ENCODE measurements around the gene PI4K2B.
"Not testable (repeated sequence)": the region's sequence is repeated elsewhere in the genome, so short reads cannot be mapped to it uniquely, and the experiment has no call there.

Gene PI4K2B

DNA sequence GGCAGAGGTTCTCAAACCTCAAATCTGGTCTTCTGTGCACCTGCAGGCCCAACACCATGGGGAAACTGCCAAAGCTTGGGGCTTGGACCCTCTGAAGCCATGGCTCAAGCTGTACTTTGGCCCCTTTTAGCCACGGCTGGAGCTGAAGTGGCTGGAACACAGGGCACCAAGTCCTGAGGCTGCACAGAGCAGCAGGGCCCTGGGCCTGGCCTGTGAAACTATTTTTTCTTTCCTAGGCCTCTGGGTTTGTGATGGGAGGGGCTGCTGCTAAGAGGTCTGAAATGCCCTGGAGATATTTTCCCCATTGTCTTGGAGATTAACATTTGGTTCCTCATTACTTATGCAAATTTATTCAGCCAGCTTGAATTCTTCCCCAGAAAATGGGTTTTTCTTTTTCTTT, 18.3 kb upstream of the PI4K2B start:
- Histone ChIP-seq H3K4me3 (ENCODE audit: low read depth in 1 of 2, low read length in 2 of 2) (no peak overlapping the region), H3K9ac (ENCODE audit: low read depth in 1 of 2, low read length in 2 of 2) (no peak overlapping the region), H3K4me1 (ENCODE audit: control insufficient read depth in 1 of 2, insufficient read depth in 2 of 2, low read length in 2 of 2) (peaks cover 6 to 13% of the 10 kb centered on the region in 2 donors), H3K36me3 (ENCODE audit: control insufficient read depth in 1 of 2, insufficient read depth in 2 of 2, low read length in 2 of 2) (no peaks in the 10 kb centered on the region), H3K27me3 (ENCODE audit: control insufficient read depth in 1 of 2, insufficient read depth in 2 of 2, low read length in 2 of 2) (no peaks in the 10 kb centered on the region), H3K27ac (ENCODE audit: low read depth, low read length) (no peak overlapping the region), H3K9me3 (ENCODE audit: control insufficient read depth in 1 of 2, low read length in 2 of 2) (peaks cover 8 to 16% of the 10 kb centered on the region in 2 donors)

DNA sequence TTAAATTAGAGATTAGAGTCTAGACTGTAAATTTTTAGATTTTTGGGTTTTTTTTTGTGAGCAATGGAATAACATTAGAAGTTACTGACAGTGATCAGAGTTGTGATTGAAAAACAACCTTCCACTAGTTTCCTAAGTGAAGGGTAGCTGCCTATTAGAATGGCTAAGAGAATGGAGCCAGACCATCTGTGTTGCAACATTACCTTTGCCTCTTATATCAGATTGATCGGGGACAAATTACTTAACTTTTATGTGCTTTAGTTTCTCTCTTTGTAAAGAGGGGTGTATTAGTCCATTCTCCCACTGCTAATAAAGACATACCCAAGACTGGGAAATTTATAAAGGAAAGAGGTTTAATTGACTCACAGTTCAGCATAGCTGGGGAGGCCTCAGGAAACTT, 12.5 kb upstream of the PI4K2B start:
- Histone ChIP-seq H3K27ac (ENCODE audit: low read depth, low read length) (no peak overlapping the region), H3K27me3 (ENCODE audit: control insufficient read depth in 1 of 2, insufficient read depth in 2 of 2, low read length in 2 of 2) (no peaks in the 10 kb centered on the region), H3K9me3 (ENCODE audit: control insufficient read depth in 1 of 2, low read length in 2 of 2) (peaks cover 28 to 34% of the 10 kb centered on the region in 2 donors), H3K4me3 (ENCODE audit: low read depth in 1 of 2, low read length in 2 of 2) (no peak overlapping the region), H3K9ac (ENCODE audit: low read depth in 1 of 2, low read length in 2 of 2) (no peak overlapping the region), H3K36me3 (ENCODE audit: control insufficient read depth in 1 of 2, insufficient read depth in 2 of 2, low read length in 2 of 2) (peaks cover 0 to under 1% of the 10 kb centered on the region in 2 donors), H3K4me1 (ENCODE audit: control insufficient read depth in 1 of 2, insufficient read depth in 2 of 2, low read length in 2 of 2) (no peaks in the 10 kb centered on the region)

DNA sequence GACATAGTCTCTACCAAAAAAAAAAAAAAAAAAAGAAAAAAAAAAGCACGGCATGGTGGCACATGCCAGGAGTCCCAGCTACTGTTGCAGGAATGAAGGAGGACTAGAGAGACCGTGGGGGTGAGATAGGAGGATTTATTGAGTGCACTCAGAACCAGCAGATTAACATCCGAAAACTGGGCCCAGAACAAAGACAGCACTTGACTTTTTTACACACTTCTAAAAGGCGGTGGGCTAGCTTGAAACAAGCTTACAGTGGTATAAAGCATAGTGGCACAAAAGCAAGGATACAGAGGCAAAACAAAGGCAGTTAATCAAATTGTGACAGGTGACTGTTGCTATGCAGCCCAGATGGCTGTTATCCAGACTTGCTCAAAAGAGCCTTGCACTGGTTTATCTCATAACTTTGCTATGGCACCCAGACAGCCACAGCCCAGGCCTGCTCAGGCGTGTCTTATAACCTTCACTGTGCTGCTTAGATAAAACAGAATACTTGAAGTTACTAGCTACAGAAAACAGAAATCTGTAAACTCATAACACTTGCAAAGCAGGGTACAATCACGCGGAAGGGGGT, 9.9 kb upstream of the PI4K2B start:
- H3K36me3 ChIP-seq (ENCODE audit: control insufficient read depth in 1 of 2, insufficient read depth in 2 of 2, low read length in 2 of 2) = peaks cover 0 to 3% of the 10 kb centered on the region in 2 donors
- peaks cover 35 to 37% of the 10 kb centered on the region in 2 donors for H3K9me3 ChIP-seq (ENCODE audit: control insufficient read depth in 1 of 2, low read length in 2 of 2)
- H3K4me3 ChIP-seq (ENCODE audit: low read depth in 1 of 2, low read length in 2 of 2) = no peak overlapping the region

DNA sequence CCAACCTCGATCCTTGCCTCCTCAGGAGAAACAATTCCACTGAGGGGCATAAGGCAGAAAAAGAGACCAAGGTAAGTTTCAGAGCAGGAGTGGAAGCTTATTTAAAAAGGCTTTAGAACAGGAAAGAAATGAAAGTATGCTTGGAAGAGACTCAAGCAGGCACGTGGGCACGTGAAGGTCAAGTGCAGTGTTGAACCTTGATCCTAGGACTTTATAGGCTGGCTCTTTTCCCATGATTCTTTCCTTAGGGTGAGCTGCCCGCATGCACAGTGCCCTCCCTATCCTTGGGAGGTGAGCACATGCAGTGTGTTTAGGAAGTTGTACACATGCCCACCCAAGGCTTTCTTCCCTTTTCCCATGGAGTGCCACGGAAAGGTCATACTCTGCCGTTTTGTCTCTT, 4.0 kb upstream of the PI4K2B start:
- Histone ChIP-seq H3K4me1 (ENCODE audit: control insufficient read depth in 1 of 2, insufficient read depth in 2 of 2, low read length in 2 of 2) (peaks cover 0 to 3% of the 10 kb centered on the region in 2 donors), H3K27me3 (ENCODE audit: control insufficient read depth in 1 of 2, insufficient read depth in 2 of 2, low read length in 2 of 2) (no peaks in the 10 kb centered on the region), H3K36me3 (ENCODE audit: control insufficient read depth in 1 of 2, insufficient read depth in 2 of 2, low read length in 2 of 2) (peaks cover 0 to 3% of the 10 kb centered on the region in 2 donors), H3K27ac (ENCODE audit: low read depth, low read length) (no peak overlapping the region), H3K4me3 (ENCODE audit: low read depth in 1 of 2, low read length in 2 of 2) (no peak overlapping the region), H3K9ac (ENCODE audit: low read depth in 1 of 2, low read length in 2 of 2) (no peak overlapping the region), H3K9me3 (ENCODE audit: control insufficient read depth in 1 of 2, low read length in 2 of 2) (peaks cover 10 to 18% of the 10 kb centered on the region in 2 donors)

More for the DNA sequence above, 9.9 kb upstream of the PI4K2B start:
- Histone ChIP-seq H3K27me3 (ENCODE audit: control insufficient read depth in 1 of 2, insufficient read depth in 2 of 2, low read length in 2 of 2) (no peaks in the 10 kb centered on the region), H3K9ac (ENCODE audit: low read depth in 1 of 2, low read length in 2 of 2) (no peak overlapping the region), H3K4me1 (ENCODE audit: control insufficient read depth in 1 of 2, insufficient read depth in 2 of 2, low read length in 2 of 2) (no peaks in the 10 kb centered on the region), H3K27ac (ENCODE audit: low read depth, low read length) (no peak overlapping the region)

- peaks cover 5 to 9% of the 10 kb centered on the region in 2 donors for H3K4me1 ChIP-seq (ENCODE audit: control insufficient read depth in 1 of 2, insufficient read depth in 2 of 2, low read length in 2 of 2)
- no peaks in the 10 kb centered on the region for H3K9me3 ChIP-seq (ENCODE audit: control insufficient read depth in 1 of 2, low read length in 2 of 2)
- H3K27ac ChIP-seq (ENCODE audit: low read depth, low read length) = no peak overlapping the region
- H3K27me3 ChIP-seq (ENCODE audit: control insufficient read depth in 1 of 2, insufficient read depth in 2 of 2, low read length in 2 of 2) = no peaks in the 10 kb centered on the region
- H3K4me3 ChIP-seq (ENCODE audit: low read depth in 1 of 2, low read length in 2 of 2) = peak overlapping the region; percentile 67 to 89
- no peaks in the 10 kb centered on the region for H3K36me3 ChIP-seq (ENCODE audit: control insufficient read depth in 1 of 2, insufficient read depth in 2 of 2, low read length in 2 of 2)
- peak overlapping the region in 1 of 2 donors; percentile 43 for H3K9ac ChIP-seq (ENCODE audit: low read depth in 1 of 2, low read length in 2 of 2)
Measured at GRCh38 chr4:25233194-25233593, 639 bp upstream of the PI4K2B start.

- Histone ChIP-seq H3K27me3 (ENCODE audit: control insufficient read depth in 1 of 2, insufficient read depth in 2 of 2, low read length in 2 of 2) (no peaks in the 10 kb centered on the region), H3K4me1 (ENCODE audit: control insufficient read depth in 1 of 2, insufficient read depth in 2 of 2, low read length in 2 of 2) (peaks cover 5 to 9% of the 10 kb centered on the region in 2 donors), H3K27ac (ENCODE audit: low read depth, low read length) (peak overlapping the region; percentile 95), H3K4me3 (ENCODE audit: low read depth in 1 of 2, low read length in 2 of 2) (peak overlapping the region; percentile 79 to 89), H3K9me3 (ENCODE audit: control insufficient read depth in 1 of 2, low read length in 2 of 2) (no peaks in the 10 kb centered on the region), H3K36me3 (ENCODE audit: control insufficient read depth in 1 of 2, insufficient read depth in 2 of 2, low read length in 2 of 2) (no peaks in the 10 kb centered on the region), H3K9ac (ENCODE audit: low read depth in 1 of 2, low read length in 2 of 2) (peak overlapping the region; percentile 88 to 98)
Measured at GRCh38 chr4:25234390-25235370, 847 bp downstream of the PI4K2B start.

DNA sequence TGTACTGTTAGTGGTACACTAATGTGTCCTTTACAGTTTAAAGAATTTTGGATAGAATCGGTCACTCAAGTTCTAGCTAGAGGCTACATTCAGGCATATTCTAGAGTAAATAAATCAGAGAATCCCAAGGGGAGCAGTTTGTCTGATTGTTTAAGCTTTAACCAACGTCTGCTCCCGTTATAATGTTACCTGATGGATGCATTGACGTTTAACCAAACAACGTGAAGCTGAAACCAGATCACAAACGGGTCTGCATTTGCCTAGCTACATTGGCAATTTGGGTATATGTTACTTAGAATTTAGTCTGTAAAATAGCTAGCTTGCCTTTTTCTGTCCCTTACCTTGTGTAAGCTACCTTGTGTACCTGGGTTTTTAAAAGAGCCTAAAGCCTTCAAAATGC, 1.6 kb downstream of the PI4K2B start:
- Histone ChIP-seq H3K27me3 (ENCODE audit: control insufficient read depth in 1 of 2, insufficient read depth in 2 of 2, low read length in 2 of 2) (no peaks in the 10 kb centered on the region), H3K9ac (ENCODE audit: low read depth in 1 of 2, low read length in 2 of 2) (peak overlapping the region; percentile 88 to 98), H3K4me3 (ENCODE audit: low read depth in 1 of 2, low read length in 2 of 2) (peak overlapping the region; percentile 79 to 89), H3K4me1 (ENCODE audit: control insufficient read depth in 1 of 2, insufficient read depth in 2 of 2, low read length in 2 of 2) (peaks cover 5 to 9% of the 10 kb centered on the region in 2 donors), H3K9me3 (ENCODE audit: control insufficient read depth in 1 of 2, low read length in 2 of 2) (no peaks in the 10 kb centered on the region), H3K36me3 (ENCODE audit: control insufficient read depth in 1 of 2, insufficient read depth in 2 of 2, low read length in 2 of 2) (no peaks in the 10 kb centered on the region), H3K27ac (ENCODE audit: low read depth, low read length) (no peak overlapping the region)

DNA sequence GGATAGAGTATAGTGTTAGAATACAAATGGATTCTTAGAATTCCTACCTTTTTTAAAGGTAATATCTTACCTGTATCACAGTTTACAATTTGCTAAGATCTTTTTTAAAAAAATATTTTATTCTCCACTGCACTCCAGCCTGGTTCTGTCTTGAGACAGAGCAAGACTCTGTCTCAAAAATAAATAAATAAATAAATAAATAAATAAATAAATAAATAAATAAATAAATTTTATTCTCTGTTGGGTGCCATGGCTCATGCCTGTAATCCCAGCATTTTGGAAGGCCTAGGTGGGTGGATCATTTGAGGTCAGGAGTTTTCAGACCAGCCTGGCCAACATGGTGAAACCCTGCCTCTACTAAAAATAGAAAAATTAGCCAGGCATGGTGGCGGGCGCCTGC, 2.2 kb downstream of the PI4K2B start:
- H3K9me3 ChIP-seq (ENCODE audit: control insufficient read depth in 1 of 2, low read length in 2 of 2); H3K36me3 ChIP-seq (ENCODE audit: control insufficient read depth in 1 of 2, insufficient read depth in 2 of 2, low read length in 2 of 2); H3K27ac ChIP-seq (ENCODE audit: low read depth, low read length); H3K4me1 ChIP-seq (ENCODE audit: control insufficient read depth in 1 of 2, insufficient read depth in 2 of 2, low read length in 2 of 2); H3K27me3 ChIP-seq (ENCODE audit: control insufficient read depth in 1 of 2, insufficient read depth in 2 of 2, low read length in 2 of 2); H3K9ac ChIP-seq (ENCODE audit: low read depth in 1 of 2, low read length in 2 of 2): not testable (repeated sequence)
- H3K4me3 ChIP-seq (ENCODE audit: low read depth in 1 of 2, low read length in 2 of 2) = peak overlapping the region; percentile 79 to 89

DNA sequence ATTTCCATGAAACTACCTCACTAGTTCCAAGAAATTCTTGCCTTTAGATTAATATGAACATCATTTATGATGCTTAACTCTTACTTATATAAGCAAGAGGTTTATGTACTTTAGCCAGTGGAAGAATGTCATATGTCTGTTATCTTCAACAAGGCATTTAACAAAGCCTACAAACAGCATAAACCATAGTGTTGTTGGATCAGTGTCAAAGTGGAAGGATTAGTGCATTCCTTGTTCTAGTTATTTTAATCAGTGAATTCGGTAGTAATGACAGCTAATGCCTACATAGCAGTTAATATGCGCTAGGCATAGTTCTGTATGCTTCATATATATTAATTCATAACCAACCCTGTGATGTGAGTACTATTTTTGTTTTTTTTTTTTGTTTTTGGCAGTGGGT, 3.1 kb downstream of the PI4K2B start:
- Histone ChIP-seq H3K9ac (ENCODE audit: low read depth in 1 of 2, low read length in 2 of 2) (no peak overlapping the region), H3K4me3 (ENCODE audit: low read depth in 1 of 2, low read length in 2 of 2) (no peak overlapping the region), H3K4me1 (ENCODE audit: control insufficient read depth in 1 of 2, insufficient read depth in 2 of 2, low read length in 2 of 2) (peaks cover 5 to 9% of the 10 kb centered on the region in 2 donors), H3K27ac (ENCODE audit: low read depth, low read length) (no peak overlapping the region), H3K27me3 (ENCODE audit: control insufficient read depth in 1 of 2, insufficient read depth in 2 of 2, low read length in 2 of 2) (no peaks in the 10 kb centered on the region), H3K36me3 (ENCODE audit: control insufficient read depth in 1 of 2, insufficient read depth in 2 of 2, low read length in 2 of 2) (no peaks in the 10 kb centered on the region), H3K9me3 (ENCODE audit: control insufficient read depth in 1 of 2, low read length in 2 of 2) (no peaks in the 10 kb centered on the region)

- Histone ChIP-seq H3K36me3 (ENCODE audit: control insufficient read depth in 1 of 2, insufficient read depth in 2 of 2, low read length in 2 of 2) (no peaks in the 10 kb centered on the region), H3K27ac (ENCODE audit: low read depth, low read length) (no peak overlapping the region), H3K27me3 (ENCODE audit: control insufficient read depth in 1 of 2, insufficient read depth in 2 of 2, low read length in 2 of 2) (no peaks in the 10 kb centered on the region), H3K4me3 (ENCODE audit: low read depth in 1 of 2, low read length in 2 of 2) (no peak overlapping the region), H3K9me3 (ENCODE audit: control insufficient read depth in 1 of 2, low read length in 2 of 2) (no peaks in the 10 kb centered on the region), H3K4me1 (ENCODE audit: control insufficient read depth in 1 of 2, insufficient read depth in 2 of 2, low read length in 2 of 2) (peaks cover 5 to 8% of the 10 kb centered on the region in 2 donors), H3K9ac (ENCODE audit: low read depth in 1 of 2, low read length in 2 of 2) (no peak overlapping the region)
Measured at GRCh38 chr4:25238052-25238451, 4.2 kb downstream of the PI4K2B start.
